Stimulated activated CD4-positive, alpha-beta T cell treated with anti-CD3 and anti-CD28 coated beads, Interleukin-1b, Interleukin-23, amount 100 ng/mL, for 4 hours (primary cell): ENCODE results near the gene NXPH2.
"Not testable (repeated sequence)": the region's sequence is repeated elsewhere in the genome, so short reads cannot be mapped to it uniquely, and the experiment has no call there.

ENCODE experiments used
- DNase-seq, 2 donors: peaks; one replicate each; pipeline ENCODE4 v3.0.0-alpha.2; 2020; ENCODE audit warnings: low read depth in 2 of 2

Gene NXPH2

DNA sequence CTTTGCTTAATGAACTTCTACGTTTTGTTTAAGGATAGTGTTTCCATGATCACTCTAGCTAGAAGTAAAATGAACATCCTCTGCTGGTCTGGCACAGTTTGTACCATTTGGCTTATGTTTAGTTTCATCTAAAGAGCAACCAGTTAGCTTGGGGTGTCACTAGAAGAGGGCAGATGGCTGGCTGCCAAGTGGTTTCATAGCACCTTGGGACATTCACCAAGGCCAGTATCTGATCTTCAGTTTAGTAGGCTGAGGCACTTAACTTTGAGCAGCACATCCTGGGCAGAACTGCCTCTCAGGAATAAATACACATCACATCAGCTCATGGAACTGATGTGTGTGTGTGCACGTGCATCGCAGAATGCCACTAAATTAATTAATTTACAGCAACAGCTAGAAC is 68.4 kb downstream of the NXPH2 start:
- no peak for DNase-seq

GRCh38 chr2:138708682-138709241 is 71.4 kb downstream of the NXPH2 start:
- DNase-seq, result no peak

GRCh38 chr2:138707392-138708074 is 72.7 kb downstream of the NXPH2 start:
- DNase-seq, result no peak

DNA sequence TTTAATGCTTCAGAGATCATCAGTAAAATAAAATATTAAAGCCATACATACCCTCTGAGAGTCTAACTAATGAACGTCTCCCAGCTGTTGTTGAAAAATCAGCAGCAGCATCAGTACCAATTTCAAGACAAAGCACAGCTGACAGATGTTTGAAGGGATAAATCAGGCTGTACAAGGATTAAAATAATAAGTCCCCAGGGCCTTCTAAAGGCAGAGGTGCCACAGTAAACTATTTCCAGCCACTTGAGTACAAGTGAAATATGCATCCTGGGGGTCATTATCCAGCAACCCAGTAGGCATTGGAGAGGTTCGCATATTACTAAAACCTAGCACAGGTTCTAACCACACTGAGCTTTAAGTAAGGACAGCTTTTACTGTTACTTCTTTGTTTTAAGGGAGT is 76.9 kb downstream of the NXPH2 start:
- DNase-seq, result no peak

- no peak for DNase-seq
Measured at GRCh38 chr2:138700716-138701115, 79.5 kb downstream of the NXPH2 start.

GRCh38 chr2:138699421-138699820 is 80.8 kb downstream of the NXPH2 start:
- DNase-seq, result no peak

GRCh38 chr2:138698428-138698827 is 81.8 kb downstream of the NXPH2 start:
- no peak for DNase-seq

DNA sequence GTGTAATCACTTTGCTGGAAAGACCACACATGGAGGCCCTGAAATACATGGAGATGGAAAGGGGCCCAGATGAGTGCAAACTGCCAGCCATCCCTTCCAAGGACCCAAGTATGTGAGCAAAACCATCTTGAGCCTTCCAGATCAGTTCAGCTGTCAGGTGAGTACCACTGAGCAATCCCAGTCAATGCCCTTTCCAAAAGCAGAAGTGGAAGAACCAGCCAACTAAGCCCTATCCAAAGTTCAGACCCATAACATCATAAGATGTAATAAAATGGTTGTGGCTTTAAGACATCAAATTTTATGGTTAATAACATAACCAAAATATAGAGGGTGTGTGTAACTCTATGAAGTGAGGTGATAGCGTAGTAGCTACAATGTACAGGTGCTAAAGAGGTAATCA is 88.5 kb downstream of the NXPH2 start:
- DNase-seq, result no peak

GRCh38 chr2:138689705-138690104 is 90.5 kb downstream of the NXPH2 start:
- DNase-seq, result no peak

- DNase-seq, result no peak
Measured at GRCh38 chr2:138682163-138682562, 98.0 kb downstream of the NXPH2 start.

GRCh38 chr2:138677221-138677620 is 103.0 kb downstream of the NXPH2 start:
- no peak for DNase-seq

DNA sequence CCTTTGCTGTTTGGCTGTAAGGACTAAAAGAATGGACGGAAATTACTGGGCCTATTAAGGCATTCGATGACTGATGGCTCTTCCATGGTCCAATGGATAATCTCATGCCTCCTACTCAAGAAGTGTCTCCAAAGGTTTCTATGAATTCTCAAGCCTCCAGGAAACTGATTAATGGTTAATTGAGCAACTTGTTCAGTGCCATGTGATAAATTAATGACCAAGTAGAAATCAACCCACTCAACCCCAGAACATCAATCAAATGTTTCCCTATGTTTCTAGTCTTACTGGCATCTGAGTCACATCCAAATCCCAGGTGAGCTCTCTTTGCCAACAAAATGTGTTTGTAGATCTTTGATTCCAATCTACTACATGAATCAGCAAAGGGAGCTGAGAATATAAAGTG is 103.6 kb downstream of the NXPH2 start:
- DNase-seq, result no peak

GRCh38 chr2:138671566-138671965 is 108.6 kb downstream of the NXPH2 start:
- no peak for DNase-seq

DNA sequence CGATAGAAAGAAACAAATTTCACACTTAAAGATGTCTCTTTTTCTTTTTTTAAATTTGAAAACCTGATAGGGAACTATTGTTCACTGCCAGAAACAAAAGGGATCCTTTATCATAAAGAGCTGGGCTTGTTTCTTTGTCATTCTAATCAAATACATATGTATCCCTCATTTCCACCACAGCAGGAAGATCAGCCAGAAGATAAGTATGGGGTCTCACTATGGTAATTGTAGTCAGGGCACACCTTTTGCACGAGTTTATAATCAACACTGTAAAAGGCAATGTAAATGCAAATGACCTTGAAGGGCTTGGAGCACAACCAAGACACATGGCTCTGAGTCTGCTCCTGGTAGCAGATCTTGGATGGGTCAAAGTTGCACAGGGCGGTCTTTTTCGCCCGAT is 109.5 kb downstream of the NXPH2 start:
- DNase-seq, result no peak

DNA sequence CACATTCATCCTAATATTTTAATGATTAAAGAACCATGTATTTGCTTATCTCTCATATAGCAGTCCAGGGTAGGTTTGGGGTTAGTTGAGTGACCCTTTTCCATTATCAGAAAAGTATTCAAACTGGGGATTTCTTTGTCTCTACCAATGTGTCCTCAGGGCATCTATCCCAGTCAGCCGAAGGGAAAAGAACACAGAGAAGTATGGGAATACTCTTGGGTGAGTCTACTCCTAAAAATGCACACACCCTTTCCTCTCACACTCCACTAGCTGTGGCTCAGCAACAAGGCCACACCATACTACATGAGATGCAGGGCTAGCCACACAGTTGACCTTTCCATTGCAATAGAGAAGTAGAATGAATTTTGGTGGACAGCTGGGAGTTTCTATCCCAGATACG is 114.3 kb downstream of the NXPH2 start:
- no peak for DNase-seq

GRCh38 chr2:138658187-138658894 is 121.8 kb downstream of the NXPH2 start:
- DNase-seq, result no peak

GRCh38 chr2:138654146-138654545 is 126.0 kb downstream of the NXPH2 start:
- DNase-seq, result no peak

DNA sequence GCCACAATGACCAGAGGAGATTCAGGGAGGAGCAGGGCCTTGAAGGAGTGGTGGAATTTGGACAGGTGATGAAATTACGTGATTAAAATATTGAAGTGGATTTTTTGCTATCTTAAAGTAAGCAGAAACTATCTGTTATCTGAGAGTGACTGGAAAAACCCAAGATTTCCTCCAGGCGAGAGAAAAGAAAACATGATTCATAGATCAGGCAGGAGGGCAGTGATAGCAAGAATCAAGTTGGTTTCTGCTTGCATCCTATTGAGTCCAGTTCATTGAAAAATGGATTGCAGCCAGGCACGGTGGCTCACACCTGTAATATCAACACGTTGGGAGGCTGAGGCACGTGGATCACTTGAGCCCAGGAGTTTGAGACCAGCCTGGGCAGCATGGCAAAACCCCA is 127.8 kb downstream of the NXPH2 start:
- no peak for DNase-seq

GRCh38 chr2:138649571-138649970 is 130.6 kb downstream of the NXPH2 start:
- no peak for DNase-seq

GRCh38 chr2:138648606-138649005 is 131.6 kb downstream of the NXPH2 start:
- DNase-seq, result no peak

DNA sequence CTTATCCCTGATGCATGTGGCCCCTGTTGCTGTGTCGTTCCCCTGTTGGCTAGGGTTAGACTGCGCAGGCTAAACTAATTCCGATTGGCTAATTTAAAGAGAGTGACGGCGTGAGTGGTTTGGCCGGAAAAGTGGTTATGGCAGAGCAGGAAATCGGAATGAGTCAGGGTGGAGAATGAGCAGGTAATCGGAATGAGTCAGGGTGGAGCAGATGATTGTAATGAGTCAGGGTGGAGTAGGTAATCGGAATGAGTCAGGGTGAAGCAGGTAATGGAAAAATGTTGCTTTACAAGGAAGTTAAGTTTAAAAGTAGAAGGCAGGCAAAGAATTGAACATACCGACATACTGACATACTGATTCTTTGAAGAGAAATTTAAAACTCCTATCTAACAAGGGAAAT is 135.4 kb downstream of the NXPH2 start:
- not testable (repeated sequence) for DNase-seq

- no peak for DNase-seq
Measured at GRCh38 chr2:138640921-138641676, 139.1 kb downstream of the NXPH2 start.

- DNase-seq, result no peak
Measured at GRCh38 chr2:138637686-138638085, 142.5 kb downstream of the NXPH2 start.
